OCI-LY3 (cell line): ENCODE results near the gene SIPA1.

Source experiments
- H2AFZ ChIP-seq: fragments of 200-600, 300-600 bp; shearing (Covaris generic); 2 replicates; pipeline ENCODE4 v1.6.0; 2014; ENCODE audit warnings: antibody characterized with exemption, low read depth, low read length
- H3K27ac ChIP-seq: fragments of 200-600, 300-600 bp; sonication (generic); 2 replicates; pipeline ENCODE4 v1.5.1; 2014; ENCODE audit warnings: mild to moderate bottlenecking, low read length, moderate library complexity, mixed read lengths
- H3K27me3 ChIP-seq: fragments of 200-600, 300-600 bp; sonication (generic); 2 replicates; pipeline ENCODE4 v1.6.1; 2014; ENCODE audit warnings: low read depth, low read length, mixed read lengths
- H3K36me3 ChIP-seq: fragments of 200-600, 300-600 bp; sonication (generic); replicated peaks from 2 replicates; pipeline ENCODE3; 2014; ENCODE audit warnings: low read depth, low read length, mixed read lengths
- H3K4me1 ChIP-seq: fragments of 300-600, 200-600 bp; sonication (generic); 2 replicates; pipeline ENCODE4 v1.6.1; 2014; ENCODE audit warnings: low read length, mixed read lengths
- H3K4me2 ChIP-seq: fragments of 200-600, 300-600 bp; sonication (generic); 2 replicates; pipeline ENCODE4 v1.6.1; 2014; ENCODE audit warnings: low read length, mixed read lengths
- H3K4me3 ChIP-seq: fragments of 300-600, 200-600 bp; sonication (generic); 2 replicates; pipeline ENCODE4 v1.5.1; 2014; ENCODE audit warnings: antibody characterized with exemption, mild to moderate bottlenecking, low read length, moderate library complexity
- H3K79me2 ChIP-seq: fragments of 300-600, 200-600 bp; shearing (Covaris generic); 2 replicates; pipeline ENCODE4 v1.6.1; 2014; ENCODE audit warnings: mild to moderate bottlenecking, low read length, mixed read lengths
- H3K9ac ChIP-seq: fragments of 300-600, 200-600 bp; shearing (Covaris generic); 2 replicates; pipeline ENCODE4 v1.6.0; 2014; ENCODE audit warnings: mild to moderate bottlenecking, low read length, moderate library complexity
- H3K9me3 ChIP-seq: fragments of 200-600, 300-600 bp; shearing (Covaris generic); 2 replicates; pipeline ENCODE4 v1.6.1; 2014; ENCODE audit warnings: low read length, mixed read lengths; ENCODE audit not compliant: insufficient read depth
- H4K20me1 ChIP-seq: fragments of 200-600, 300-600 bp; sonication (generic); 2 replicates; pipeline ENCODE4 v1.6.1; 2016; ENCODE audit warnings: low read length, mixed read lengths; ENCODE audit not compliant: insufficient read depth
- CTCF ChIP-seq: fragments of 200-600, 300-600 bp; sonication (generic); IDR thresholded peaks from 2 replicates; pipeline ENCODE4 v1.5.1; 2014; ENCODE audit warnings: antibody characterized with exemption, low read length, low read depth
- EZH2phosphoT487 ChIP-seq: fragments of 200-600 bp; shearing (Covaris generic); IDR thresholded peaks from 2 replicates; pipeline ENCODE4 v1.6.1; 2018; ENCODE audit warnings: antibody characterized with exemption, mixed run types, low read depth

SIPA1 gene

GRCh38 chr11:65637794-65638419, at the start of gene SIPA1:
Gene SIPA1 (plus strand): TSS chr11:65638101. CDS start chr11:65640922, 2,821 bp downstream.
- H3K9me3 ChIP-seq = no peaks in the 10 kb centered on the region
- peak within 1 kb of the TSS; percentile 77 for H3K27ac ChIP-seq
- peak within 1 kb of the TSS; percentile 58; the same call in 1 of the 2 replicates for H2AFZ ChIP-seq
- H3K79me2 ChIP-seq = peaks cover 27% of the 10 kb centered on the region
- peaks cover 32% of the 10 kb centered on the region for H3K4me1 ChIP-seq
- H4K20me1 ChIP-seq = no peaks in the 10 kb centered on the region
- peak within 1 kb of the TSS; percentile 94 for H3K4me2 ChIP-seq
- peak within 1 kb of the TSS; percentile 83 for H3K9ac ChIP-seq
- no peak for TF ChIP-seq CTCF
- TF ChIP-seq EZH2phosphoT487 = no peak
- no peaks in the 10 kb centered on the region for H3K27me3 ChIP-seq
- H3K36me3 ChIP-seq = peaks cover 36% of the 10 kb centered on the region
- H3K4me3 ChIP-seq = peak within 1 kb of the TSS; percentile 85

GRCh38 chr11:65588199-65589054, 49.5 kb upstream of the SIPA1 start:
- Histone ChIP-seq H3K27ac (peak overlapping the region; percentile 93), H2AFZ (no peak overlapping the region), H3K4me2 (peak overlapping the region; percentile 84)

GRCh38 chr11:65589444-65590239, 48.3 kb upstream of the SIPA1 start:
- Histone ChIP-seq H2AFZ (no peak overlapping the region), H3K4me2 (peak overlapping the region; percentile 50), H3K79me2 (no peaks in the 10 kb centered on the region), H3K4me3 (peak overlapping the region; percentile 14; the same call in 1 of the 2 replicates), H3K9me3 (no peaks in the 10 kb centered on the region), H4K20me1 (no peaks in the 10 kb centered on the region), H3K27ac (peak overlapping the region; percentile 93), H3K27me3 (no peaks in the 10 kb centered on the region), H3K36me3 (peaks cover 9% of the 10 kb centered on the region), H3K4me1 (peaks cover 48% of the 10 kb centered on the region), H3K9ac (peak overlapping the region; percentile 28; the same call in 1 of the 2 replicates)
- TF ChIP-seq CTCF (no peak), EZH2phosphoT487 (no peak)

More at GRCh38 chr11:65588199-65589054, 49.5 kb upstream of the SIPA1 start:
- Histone ChIP-seq H3K4me1 (peaks cover 48% of the 10 kb centered on the region), H3K9me3 (no peaks in the 10 kb centered on the region), H3K79me2 (no peaks in the 10 kb centered on the region), H3K9ac (peak overlapping the region; percentile 71), H3K4me3 (peak overlapping the region; percentile 65), H4K20me1 (no peaks in the 10 kb centered on the region), H3K27me3 (no peaks in the 10 kb centered on the region), H3K36me3 (peaks cover 15% of the 10 kb centered on the region)
- TF ChIP-seq EZH2phosphoT487 (no peak), CTCF (peak; percentile 93)
